Left lung (tissue), 10 donors: ENCODE results near the gene PLPPR3. TPM values are rescaled to one million over a fixed set of nuclear protein-coding genes. Genes with fewer than 3 reads are reported as not detected.

Source experiments
- ATAC-seq: fragments of 200-7000 bp; cut with Tn5 transposase; one replicate; pipeline ENCODE4 v1.9.1; 2020; ENCODE audit warnings: moderate library complexity
- DNase-seq, 4 donors: peaks; one replicate each; pipeline ENCODE4 v3.0.0-alpha.2; 2013 to 2020
- H3K27ac ChIP-seq, 2 donors: fragments of 200-600 bp; sonication (generic) in 1 of 2; one replicate each; pipeline versions ENCODE4 v1.5.0 to v1.8.0; 2020 to 2021
- H3K27me3 ChIP-seq, 2 donors: fragments of 200-600 bp; sonication (generic) in 1 of 2; one replicate each; pipeline versions ENCODE4 v1.5.0 to v1.8.0; 2020 to 2021
- H3K36me3 ChIP-seq, 2 donors: fragments of 200-600 bp; sonication (generic) in 1 of 2; one replicate each; pipeline versions ENCODE4 v1.5.0 to v1.8.0; 2020 to 2021
- H3K4me1 ChIP-seq, 2 donors: fragments of 200-600 bp; one replicate each; pipeline ENCODE4 v1.8.0; 2021
- H3K4me3 ChIP-seq, 2 donors: fragments of 200-600 bp; sonication (generic) in 1 of 2; one replicate each; pipeline versions ENCODE4 v1.5.0 to v1.8.0; 2020 to 2021; ENCODE audit warnings: mild to moderate bottlenecking in 1 of 2
- H3K9me3 ChIP-seq, 2 donors: fragments of 200-600 bp; sonication (generic) in 1 of 2; one replicate each; pipeline versions ENCODE4 v1.5.0 to v1.8.0; 2020 to 2021
- CTCF ChIP-seq, 2 donors: fragments of 200-600 bp; sonication (generic) in 1 of 2; IDR thresholded peaks; one replicate each; pipeline versions ENCODE4 v1.5.0 to v1.8.0; 2021; ENCODE audit warnings: antibody characterized with exemption in 2 of 2
- intact Hi-C, 2 donors: fragments of 100-400 bp; cut with DNase I; formaldehyde crosslinking; loops; one replicate each; pipeline versions ENCODE4 v1.11.2 to v1.14.2; 2022
- polyA plus RNA-seq, 6 donors: library from polyadenylated mRNA; unstranded; fragments of 120-200 nt; gene quantifications; one replicate each; pipeline ENCODE4 v1.2.1, GENCODE V29; 2013; ENCODE audit not compliant: insufficient read length in 6 of 6
- total RNA-seq, 2 donors: library from RNA; stranded (reverse); fragmentation: NEBNext Ultra II Directional; extraction: Animal tissue kit (Norgen Biotek cat#: 25700); gene quantifications; one replicate each; pipeline ENCODE4 v1.2.1, GENCODE V29; 2021
- donor health status: DM: no; HTN: yes; CAD: no.
- donor health status: DM: no; HTN: no; CAD: no.

PLPPR3 gene
- total and polyA plus RNA-seq, 8 donors = 1.6 to 11.9 (median 6.3) TPM

GRCh38 chr19:811506-812048 is 10.2 kb downstream of the PLPPR3 start:
- peaks cover 3 to 82% of the 10 kb centered on the region in 2 donors for H3K36me3 ChIP-seq
- no peaks in the 10 kb centered on the region for H3K27me3 ChIP-seq
- H3K4me3 ChIP-seq = no peak overlapping the region
- no peak for TF ChIP-seq CTCF (IDR thresholded peaks at IDR 0.05)
- DNase-seq (no peak), ATAC-seq (no peak)
- H3K4me1 ChIP-seq = peaks cover 0 to 4% of the 10 kb centered on the region in 2 donors
- intact Hi-C loops = no loop called here
- no peak overlapping the region for H3K27ac ChIP-seq
- H3K9me3 ChIP-seq = no peaks in the 10 kb centered on the region

DNA sequence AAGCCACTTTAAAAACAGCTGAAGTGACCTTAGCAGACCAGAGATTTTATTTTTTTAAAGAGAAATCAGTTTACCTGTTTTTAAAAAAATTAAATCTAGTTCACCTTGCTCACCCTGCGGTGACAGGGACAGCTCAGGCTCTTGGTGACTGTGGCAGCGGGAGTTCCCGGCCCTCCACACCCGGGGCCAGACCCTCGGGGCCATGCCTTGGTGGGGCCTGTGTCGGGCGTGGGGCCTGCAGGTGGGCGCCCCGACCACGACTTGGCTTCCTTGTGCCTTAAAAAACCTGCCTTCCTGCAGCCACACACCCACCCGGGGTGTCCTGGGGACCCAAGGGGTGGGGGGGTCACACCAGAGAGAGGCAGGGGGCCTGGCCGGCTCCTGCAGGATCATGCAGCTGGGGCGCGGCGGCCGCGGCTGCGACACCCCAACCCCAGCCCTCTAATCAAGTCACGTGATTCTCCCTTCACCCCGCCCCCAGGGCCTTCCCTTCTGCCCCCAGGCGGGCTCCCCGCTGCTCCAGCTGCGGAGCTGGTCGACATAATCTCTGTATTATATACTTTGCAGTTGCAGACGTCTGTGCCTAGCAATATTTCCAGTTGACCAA is 10.8 kb downstream of the PLPPR3 start:
- no peak for ATAC-seq
- no peak for DNase-seq
- no peak for TF ChIP-seq CTCF (IDR thresholded peaks at IDR 0.05)
- H3K27ac ChIP-seq = no peak overlapping the region
- no peaks in the 10 kb centered on the region for H3K27me3 ChIP-seq
- H3K36me3 ChIP-seq = peaks cover 3 to 88% of the 10 kb centered on the region in 2 donors
- peaks cover 0 to 4% of the 10 kb centered on the region in 2 donors for H3K4me1 ChIP-seq
- no peak overlapping the region for H3K4me3 ChIP-seq
- H3K9me3 ChIP-seq = no peaks in the 10 kb centered on the region
- intact Hi-C loops = no loop called here

GRCh38 chr19:810077-810855 is 11.5 kb downstream of the PLPPR3 start:
- TF ChIP-seq CTCF (IDR thresholded peaks at IDR 0.05) = no peak
- H3K36me3 ChIP-seq = peaks cover 7 to 90% of the 10 kb centered on the region in 2 donors
- no peaks in the 10 kb centered on the region for H3K27me3 ChIP-seq
- intact Hi-C loops = no loop called here
- H3K27ac ChIP-seq = no peak overlapping the region
- ATAC-seq = no peak
- H3K9me3 ChIP-seq = no peaks in the 10 kb centered on the region
- no peak overlapping the region for H3K4me3 ChIP-seq
- DNase-seq = no peak
- peaks cover 0 to 4% of the 10 kb centered on the region in 2 donors for H3K4me1 ChIP-seq

- intact Hi-C loops = no loop called here
- Histone ChIP-seq H3K4me1 (peaks cover under 1 to 14% of the 10 kb centered on the region in 2 donors), H3K27me3 (no peaks in the 10 kb centered on the region), H3K4me3 (no peak overlapping the region), H3K27ac (no peak overlapping the region), H3K9me3 (no peaks in the 10 kb centered on the region), H3K36me3 (peaks cover 13 to 97% of the 10 kb centered on the region in 2 donors)
- no peak for DNase-seq
- TF ChIP-seq CTCF (IDR thresholded peaks at IDR 0.05) = no peak
- no peak for ATAC-seq
Measured at GRCh38 chr19:808423-808775, 13.4 kb downstream of the PLPPR3 start.
